GM12873 (cell line): Measurements from ENCODE around the gene GIPC1.
A peak's percentile ranks its signal among the peaks of the same experiment; 100 is the strongest.

ENCODE experiments used
- TF ChIP-seq, protein P1 (sequence below): IDR thresholded peaks from 2 replicates; pipeline ENCODE4 v1.5.1; 2012; ENCODE audit warnings: low read depth, mild to moderate bottlenecking, moderate library complexity, low read length, control low read depth; ENCODE audit not compliant: insufficient read depth; ENCODE audit errors: missing control alignments

GIPC1 gene

DNA sequence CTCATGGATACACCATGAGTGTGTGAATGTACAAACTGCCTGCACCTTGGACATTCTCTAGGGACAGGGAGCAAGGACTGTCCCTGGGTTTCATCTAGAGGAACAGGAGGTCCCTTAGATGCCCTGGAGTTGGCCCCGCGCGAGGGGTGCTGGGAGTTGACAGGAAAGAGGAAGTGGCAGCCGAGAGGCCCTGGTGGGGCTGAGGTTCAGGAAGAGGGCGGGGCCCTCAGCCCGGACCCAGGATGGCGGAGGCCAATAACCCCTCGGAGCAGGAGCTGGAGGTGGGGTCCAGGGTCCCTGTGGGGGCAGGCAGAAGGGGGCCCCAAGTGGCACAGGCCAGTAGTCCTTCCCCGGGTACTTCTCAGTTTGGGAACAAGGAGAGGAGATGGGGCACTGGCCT, 55.9 kb downstream of the GIPC1 start:
- TF ChIP-seq, protein P1, sequence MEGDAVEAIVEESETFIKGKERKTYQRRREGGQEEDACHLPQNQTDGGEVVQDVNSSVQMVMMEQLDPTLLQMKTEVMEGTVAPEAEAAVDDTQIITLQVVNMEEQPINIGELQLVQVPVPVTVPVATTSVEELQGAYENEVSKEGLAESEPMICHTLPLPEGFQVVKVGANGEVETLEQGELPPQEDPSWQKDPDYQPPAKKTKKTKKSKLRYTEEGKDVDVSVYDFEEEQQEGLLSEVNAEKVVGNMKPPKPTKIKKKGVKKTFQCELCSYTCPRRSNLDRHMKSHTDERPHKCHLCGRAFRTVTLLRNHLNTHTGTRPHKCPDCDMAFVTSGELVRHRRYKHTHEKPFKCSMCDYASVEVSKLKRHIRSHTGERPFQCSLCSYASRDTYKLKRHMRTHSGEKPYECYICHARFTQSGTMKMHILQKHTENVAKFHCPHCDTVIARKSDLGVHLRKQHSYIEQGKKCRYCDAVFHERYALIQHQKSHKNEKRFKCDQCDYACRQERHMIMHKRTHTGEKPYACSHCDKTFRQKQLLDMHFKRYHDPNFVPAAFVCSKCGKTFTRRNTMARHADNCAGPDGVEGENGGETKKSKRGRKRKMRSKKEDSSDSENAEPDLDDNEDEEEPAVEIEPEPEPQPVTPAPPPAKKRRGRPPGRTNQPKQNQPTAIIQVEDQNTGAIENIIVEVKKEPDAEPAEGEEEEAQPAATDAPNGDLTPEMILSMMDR = no peak

DNA sequence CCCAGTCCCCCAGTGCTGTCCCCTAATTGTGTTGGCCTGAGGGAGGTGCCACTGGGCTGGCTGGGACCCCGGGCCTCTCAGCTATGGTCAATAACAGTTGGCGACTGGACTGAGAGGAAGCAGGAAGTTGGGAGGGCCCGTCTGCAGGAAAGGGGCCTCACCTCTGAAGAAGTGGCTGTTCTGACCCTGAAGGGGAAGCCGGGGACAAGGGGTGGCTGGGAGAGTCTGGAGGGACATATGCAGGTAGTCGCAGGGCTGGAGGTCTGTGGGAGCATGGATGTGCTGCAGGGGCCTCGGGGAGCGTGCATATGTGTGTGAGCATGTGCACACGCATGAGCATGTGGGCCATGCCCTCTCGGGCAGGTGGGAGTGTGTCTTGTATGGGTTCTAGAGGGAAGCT, 56.9 kb downstream of the GIPC1 start:
- TF ChIP-seq, protein P1 = no peak

GRCh38 chr19:14437578-14438140, 58.3 kb downstream of the GIPC1 start:
- TF ChIP-seq, protein P1 = no peak

DNA sequence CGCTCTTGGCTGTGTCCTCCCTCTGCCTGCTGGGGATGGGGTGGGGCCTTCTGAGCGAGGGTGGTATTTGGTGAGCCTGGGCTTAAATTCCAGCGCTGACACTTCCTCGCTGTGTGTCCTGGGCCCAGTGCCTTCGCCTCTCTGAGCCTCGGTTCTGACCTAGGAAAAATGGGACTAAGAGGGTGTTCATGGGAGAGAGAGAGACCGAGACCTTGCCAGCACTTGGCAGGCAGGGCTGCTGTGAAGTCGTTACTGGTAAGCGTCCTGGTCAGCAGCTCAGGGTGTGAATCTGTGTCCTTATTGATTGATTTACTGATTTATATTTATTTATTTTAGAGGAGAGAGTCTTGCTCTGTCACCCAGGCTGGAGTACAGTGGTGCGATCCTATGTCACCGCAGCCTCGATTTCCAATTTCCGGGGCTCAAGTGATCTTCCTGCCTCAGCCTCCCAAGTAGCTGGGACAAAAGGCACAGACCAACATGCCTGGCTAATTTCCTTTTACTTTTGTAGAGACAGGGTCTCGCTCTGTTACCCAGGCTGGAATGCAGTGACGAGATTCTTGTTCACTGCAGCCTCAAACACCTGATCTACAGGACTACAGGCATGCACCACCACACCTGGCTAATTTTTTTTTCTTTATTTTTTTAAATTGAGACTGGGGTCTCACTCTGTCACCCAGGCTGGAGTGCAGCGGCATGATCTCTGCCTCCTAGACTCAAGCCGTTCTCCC, 60.4 kb downstream of the GIPC1 start:
- TF ChIP-seq, protein P1 = no peak

DNA sequence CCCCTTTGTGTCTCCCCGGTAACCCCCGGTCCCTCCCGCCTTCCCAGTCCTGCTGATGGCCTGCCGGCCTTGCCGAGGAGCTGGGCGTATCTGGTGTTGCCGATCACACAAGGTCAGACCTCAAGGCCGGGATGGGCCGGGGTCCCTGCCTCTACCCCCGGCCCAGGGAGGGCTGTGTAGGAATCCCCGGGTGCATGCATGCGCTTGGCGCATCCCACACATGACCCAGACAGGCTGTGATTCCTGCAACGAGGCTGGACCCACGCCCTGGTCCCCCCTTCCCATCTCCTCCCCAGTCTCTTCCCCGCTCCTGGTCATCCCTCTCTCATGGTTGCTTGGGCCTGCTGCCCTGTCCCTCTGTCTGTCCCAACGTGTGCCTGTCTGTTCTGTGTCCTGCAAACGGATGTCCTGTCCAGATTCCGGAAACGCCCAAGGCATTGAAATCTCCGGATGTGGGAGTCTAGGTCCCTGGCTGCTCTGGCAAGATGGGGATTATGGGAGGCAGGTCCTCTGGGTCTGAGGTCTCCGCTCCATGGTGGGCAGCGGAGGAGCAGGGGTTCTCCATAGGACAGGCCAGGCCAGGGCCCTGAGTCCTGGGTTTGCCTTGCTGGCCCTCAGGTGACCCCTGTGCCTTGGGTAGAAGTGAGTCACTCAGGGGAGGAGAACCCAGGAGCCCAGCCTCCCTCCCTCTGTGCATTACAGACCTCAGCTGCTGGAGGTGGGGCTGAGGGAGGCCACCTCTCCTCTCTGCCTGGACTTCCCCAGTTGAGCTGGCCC, 61.2 kb downstream of the GIPC1 start:
- TF ChIP-seq, protein P1 = no peak

DNA sequence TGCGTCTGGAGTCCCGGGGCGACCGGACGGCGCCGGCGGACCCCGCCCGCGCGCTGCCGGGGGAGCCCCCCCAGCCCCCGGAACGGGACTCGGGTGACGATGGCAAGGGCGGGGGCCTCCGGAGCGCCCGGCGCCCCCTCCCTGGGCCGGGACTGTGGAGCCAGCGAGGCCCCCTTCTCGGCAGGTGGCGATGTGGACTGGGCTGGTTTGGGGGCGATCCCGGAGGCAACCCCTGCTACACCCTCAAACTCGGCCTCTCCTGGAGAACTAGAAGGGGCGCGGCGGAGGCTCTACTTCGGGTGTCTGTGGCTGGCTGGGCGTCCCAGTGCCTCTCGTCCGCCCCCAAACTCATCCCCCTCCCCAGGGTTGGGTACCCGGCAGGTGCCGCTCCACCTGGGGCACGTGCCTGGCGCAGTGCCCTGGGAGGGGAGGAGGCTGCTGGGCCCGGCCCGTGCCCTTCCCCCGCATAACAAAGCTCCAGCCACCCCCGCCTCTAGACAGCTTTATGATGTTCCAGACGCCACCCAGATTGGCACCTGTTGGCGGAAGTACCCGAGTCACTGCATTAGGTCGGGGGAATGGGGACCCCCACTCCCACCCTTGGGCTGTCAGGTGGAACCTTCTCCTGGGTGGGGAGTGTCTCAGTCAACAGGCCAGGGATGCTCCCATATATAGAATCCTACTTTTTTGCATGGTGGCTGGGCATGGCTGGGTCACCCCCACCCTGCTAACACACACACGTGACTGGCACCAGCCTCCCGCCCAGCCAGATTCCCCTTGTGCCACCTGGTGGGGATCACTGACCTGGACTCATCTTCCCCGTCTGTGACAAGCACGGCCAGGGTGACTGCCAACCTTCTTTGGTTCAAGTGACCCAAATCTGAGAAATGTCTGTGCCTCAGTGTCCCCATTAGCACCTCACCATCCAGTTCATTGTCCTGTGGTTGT, 62.1 kb downstream of the GIPC1 start:
- TF ChIP-seq, protein P1 = peak; percentile 9
